ENCODE results near the gene ZBTB14.

- TF ChIP-seq CTCF (IDR thresholded peaks at IDR 0.05) (no peak), EZH2 (IDR thresholded peaks at IDR 0.05) (no peak), EZH2phosphoT487 (IDR thresholded peaks at IDR 0.05) (no peak)
These were observed 2.8 kb upstream of the ZBTB14 start for GRCh38 chr18:5298156-5298852.
